ENCODE results near the gene TAMALIN. TPM values are rescaled to one million over a fixed set of nuclear protein-coding genes. Genes with fewer than 3 reads are reported as not detected.

TAMALIN gene
- total and polyA plus RNA-seq, 2 donors from 2014 or later: 22.3 to 52.3 TPM

- no peak overlapping the region for H3K9ac ChIP-seq (ENCODE audit: low read length in 3 of 3)
- peaks cover 0 to 13% (median 0%) of the 10 kb centered on the region in 3 donors for H3K4me1 ChIP-seq (ENCODE audit: control insufficient read depth in 2 of 3, insufficient read depth in 2 of 3, low read depth in 1 of 3, low read length in 3 of 3)
- H3K4me3 ChIP-seq (ENCODE audit: low read length in 3 of 3): no peak overlapping the region
- no peak overlapping the region for H3K27ac ChIP-seq (ENCODE audit: low read depth in 2 of 2, low read length in 2 of 2)
- TF ChIP-seq CTCF (IDR thresholded peaks at IDR 0.05; ENCODE audit: borderline replicate concordance, extremely low read depth, insufficient read depth): peak; percentile 68
- peaks cover 0 to 8% (median 3%) of the 10 kb centered on the region in 3 donors for H3K36me3 ChIP-seq (ENCODE audit: control insufficient read depth in 2 of 3, insufficient read depth in 3 of 3, low read length in 3 of 3)
- FAIRE-seq (no peak), DNase-seq (peak in 4 of 5 donors; percentile 56 to 73 (median 70))
- no peaks in the 10 kb centered on the region for H3K27me3 ChIP-seq (ENCODE audit: control insufficient read depth, insufficient read depth, low read length)
- intact Hi-C loops (cut with DNase I): no loop called here
- H3K9me3 ChIP-seq (ENCODE audit: control insufficient read depth in 2 of 3, insufficient read depth in 1 of 3, low read length in 3 of 3): no peaks in the 10 kb centered on the region
Measured at GRCh38 chr12:52004042-52004648, 2.6 kb upstream of the TAMALIN start.

GRCh38 chr12:52005218-52005902 is 1.4 kb upstream of the TAMALIN start:
- no peak for FAIRE-seq

GRCh38 chr12:52005903-52006703 is 643 bp upstream of the TAMALIN start:
- no peak for TF ChIP-seq CTCF (IDR thresholded peaks at IDR 0.05; ENCODE audit: borderline replicate concordance, extremely low read depth, insufficient read depth)
- Histone ChIP-seq H3K9ac (ENCODE audit: low read length in 3 of 3) (peak overlapping the region in 1 of 3 donors; percentile 44), H3K36me3 (ENCODE audit: control insufficient read depth in 2 of 3, insufficient read depth in 3 of 3, low read length in 3 of 3) (peaks cover 0 to 2% (median 0%) of the 10 kb centered on the region in 3 donors), H3K27ac (ENCODE audit: low read depth in 2 of 2, low read length in 2 of 2) (no peak overlapping the region), H3K4me3 (ENCODE audit: low read length in 3 of 3) (peak overlapping the region in 1 of 3 donors; percentile 35), H3K9me3 (ENCODE audit: control insufficient read depth in 2 of 3, insufficient read depth in 1 of 3, low read length in 3 of 3) (no peaks in the 10 kb centered on the region), H3K27me3 (ENCODE audit: control insufficient read depth, insufficient read depth, low read length) (no peaks in the 10 kb centered on the region), H3K4me1 (ENCODE audit: control insufficient read depth in 2 of 3, insufficient read depth in 2 of 3, low read depth in 1 of 3, low read length in 3 of 3) (peaks cover 3 to 20% (median 6%) of the 10 kb centered on the region in 3 donors)
- FAIRE-seq: no peak
- peak; percentile 63 to 86 (median 76) for DNase-seq
- intact Hi-C loops (cut with DNase I): no loop called here

More at GRCh38 chr12:52005218-52005902, 1.4 kb upstream of the TAMALIN start:
- TF ChIP-seq CTCF (IDR thresholded peaks at IDR 0.05; ENCODE audit: borderline replicate concordance, extremely low read depth, insufficient read depth): no peak
- H3K4me1 ChIP-seq (ENCODE audit: control insufficient read depth in 2 of 3, insufficient read depth in 2 of 3, low read depth in 1 of 3, low read length in 3 of 3): peaks cover 0 to 14% (median under 1%) of the 10 kb centered on the region in 3 donors
- no peak overlapping the region for H3K9ac ChIP-seq (ENCODE audit: low read length in 3 of 3)
- no peaks in the 10 kb centered on the region for H3K9me3 ChIP-seq (ENCODE audit: control insufficient read depth in 2 of 3, insufficient read depth in 1 of 3, low read length in 3 of 3)
- no peak overlapping the region for H3K4me3 ChIP-seq (ENCODE audit: low read length in 3 of 3)
- no peaks in the 10 kb centered on the region for H3K27me3 ChIP-seq (ENCODE audit: control insufficient read depth, insufficient read depth, low read length)
- H3K36me3 ChIP-seq (ENCODE audit: control insufficient read depth in 2 of 3, insufficient read depth in 3 of 3, low read length in 3 of 3): peaks cover 0 to 2% (median 0%) of the 10 kb centered on the region in 3 donors
- intact Hi-C loops (cut with DNase I): no loop called here
- peak in 2 of 5 donors; percentile 46 to 58 for DNase-seq
- H3K27ac ChIP-seq (ENCODE audit: low read depth in 2 of 2, low read length in 2 of 2): no peak overlapping the region
